Prostate gland (tissue), 2 donors: ENCODE data around the gene KRT80. TPM values are rescaled to one million over a fixed set of nuclear protein-coding genes. Genes with fewer than 3 reads are reported as not detected.

ENCODE experiments used
- DNase-seq: peaks from one replicate; pipeline ENCODE4 v3.0.0-alpha.2; 2019; ENCODE audit warnings: low spot score
- H3K27ac ChIP-seq, 2 donors: fragments of 200-600 bp; sonication (generic); 2 replicates each; pipeline ENCODE4 v1.5.1; 2017 to 2019
- H3K27me3 ChIP-seq: fragments of 200-600 bp; sonication (generic); replicated peaks from 2 replicates; pipeline ENCODE4 v1.5.1; 2019; ENCODE audit not compliant: insufficient read depth
- H3K36me3 ChIP-seq, 2 donors: fragments of 200-600 bp; sonication (generic); 1 replicate in 1 of 2; 2 replicates in 1 of 2; pipeline versions ENCODE4 v1.5.1 to v1.8.1; 2017 to 2019
- H3K4me1 ChIP-seq: fragments of 200-600 bp; sonication (generic); replicated peaks from 2 replicates; pipeline ENCODE4 v1.5.1; 2019
- H3K4me3 ChIP-seq, 2 donors: fragments of 200-600 bp; sonication (generic); 2 replicates each; pipeline ENCODE4 v1.5.1; 2017 to 2019
- H3K9me3 ChIP-seq: fragments of 200-600 bp; sonication (generic); 2 replicates; pipeline ENCODE4 v1.5.1; 2017
- CTCF ChIP-seq, 4 experiments: fragments of 200-600 bp in 2 of 4; fragments of 450-650 bp in 2 of 4; sonication (generic) in 2 of 4; IDR thresholded peaks; 1 replicate in 3 of 4; 2 replicates in 1 of 4; pipeline ENCODE4 v1.5.1; 2016 to 2019; ENCODE audit warnings: antibody characterized with exemption in 4 of 4, mild to moderate bottlenecking in 2 of 4, moderate library complexity in 2 of 4
- POLR2A ChIP-seq: fragments of 450-650 bp; IDR thresholded peaks from one replicate; pipeline ENCODE4 v1.6.1; 2016; ENCODE audit warnings: antibody characterized with exemption, mild to moderate bottlenecking
- POLR2AphosphoS5 ChIP-seq: sonication (generic); formaldehyde crosslinking; IDR thresholded peaks from one replicate; pipeline ENCODE4 v1.6.1; 2017; ENCODE audit warnings: antibody characterized with exemption
- WGBS: methylation state at CpG from one replicate; pipeline ENCODE4 v1.1.5; 2018; 5-methylcytosine and 5-hydroxymethylcytosine counted together
- intact Hi-C: fragments of 100-400 bp; cut with DNase I; formaldehyde crosslinking; loops from one replicate; pipeline ENCODE4 v1.14.2; 2022
- total RNA-seq, 2 donors: library from RNA; depleted of rRNA; stranded (reverse); fragments of >200 nt; gene quantifications; one replicate each; pipeline ENCODE4 v1.1.0, GENCODE V29; 2016

The KRT80 gene
- total RNA-seq, 2 donors from 2014 or later = 1.9 to 3.7 TPM

GRCh38 chr12:52188658-52189057 lies 3.2 kb downstream of the KRT80 start:
- no peak overlapping the region for H3K27ac ChIP-seq
- peaks cover 2% of the 10 kb centered on the region for H3K27me3 ChIP-seq
- intact Hi-C loops = no loop called here
- no peak overlapping the region for H3K4me3 ChIP-seq
- H3K4me1 ChIP-seq = no peaks in the 10 kb centered on the region
- no peaks in the 10 kb centered on the region for H3K36me3 ChIP-seq
- no peaks in the 10 kb centered on the region for H3K9me3 ChIP-seq
- WGBS = 92% methylated on average over 7 of the region's 7 CpGs
- TF ChIP-seq POLR2A (no peak), CTCF (IDR thresholded peaks at IDR 0.05) (no peak), POLR2AphosphoS5 (no peak)
- no peak for DNase-seq

- 88% methylated on average over 5 of the region's 5 CpGs for WGBS
- Histone ChIP-seq H3K4me3 (no peak overlapping the region), H3K27ac (no peak overlapping the region), H3K4me1 (no peaks in the 10 kb centered on the region), H3K27me3 (peaks cover 2% of the 10 kb centered on the region), H3K36me3 (no peaks in the 10 kb centered on the region), H3K9me3 (no peaks in the 10 kb centered on the region)
- no peak for DNase-seq
- TF ChIP-seq CTCF (IDR thresholded peaks at IDR 0.05) = no peak
- no peak for TF ChIP-seq POLR2A
- TF ChIP-seq POLR2AphosphoS5 = no peak
- intact Hi-C loops = no loop called here
These were observed 4.2 kb downstream of the KRT80 start for GRCh38 chr12:52187640-52188039.

- TF ChIP-seq POLR2AphosphoS5 = no peak
- no peak for TF ChIP-seq POLR2A
- TF ChIP-seq CTCF (IDR thresholded peaks at IDR 0.05) = no peak
- peaks cover 2% of the 10 kb centered on the region for H3K27me3 ChIP-seq
- no peaks in the 10 kb centered on the region for H3K4me1 ChIP-seq
- intact Hi-C loops = no loop called here
- no peaks in the 10 kb centered on the region for H3K9me3 ChIP-seq
- H3K36me3 ChIP-seq = no peaks in the 10 kb centered on the region
- H3K4me3 ChIP-seq = no peak overlapping the region
- H3K27ac ChIP-seq = no peak overlapping the region
- DNase-seq = no peak
- WGBS = 87% methylated on average over 11 of the region's 11 CpGs
These were observed 4.6 kb downstream of the KRT80 start for GRCh38 chr12:52187206-52187605.

GRCh38 chr12:52186118-52186840 lies 5.5 kb downstream of the KRT80 start:
- Histone ChIP-seq H3K27ac (no peak overlapping the region), H3K27me3 (peaks cover 2% of the 10 kb centered on the region), H3K4me1 (no peaks in the 10 kb centered on the region), H3K4me3 (no peak overlapping the region), H3K9me3 (no peaks in the 10 kb centered on the region), H3K36me3 (no peaks in the 10 kb centered on the region)
- DNase-seq = no peak
- TF ChIP-seq POLR2A (no peak), POLR2AphosphoS5 (no peak), CTCF (IDR thresholded peaks at IDR 0.05) (no peak)
- intact Hi-C loops = no loop called here
- 83% methylated on average over 8 of the region's 8 CpGs for WGBS

GRCh38 chr12:52185400-52185967 lies 6.3 kb downstream of the KRT80 start:
- no peaks in the 10 kb centered on the region for H3K36me3 ChIP-seq
- intact Hi-C loops = no loop called here
- H3K4me1 ChIP-seq = no peaks in the 10 kb centered on the region
- H3K27ac ChIP-seq = no peak overlapping the region
- no peak for DNase-seq
- no peak for TF ChIP-seq CTCF (IDR thresholded peaks at IDR 0.05)
- TF ChIP-seq POLR2A = peak; percentile 18
- H3K9me3 ChIP-seq = no peaks in the 10 kb centered on the region
- no peak overlapping the region for H3K4me3 ChIP-seq
- WGBS = 75% methylated on average over 16 of the region's 16 CpGs
- H3K27me3 ChIP-seq = peaks cover 2% of the 10 kb centered on the region
